HG02759 (cell line): ENCODE measurements around the gene DENND6A.

Experiments used
- ATAC-seq: cut with Tn5 transposase; IDR thresholded peaks from one replicate; pipeline ENCODE4 v1.9.1; 2021; ENCODE audit warnings: mild to moderate bottlenecking, moderate library complexity; ENCODE audit not compliant: unreplicated experiment

Gene DENND6A

GRCh38 chr3:57582474-57583168 is 110.3 kb downstream of the DENND6A start:
- no peak for ATAC-seq

GRCh38 chr3:57577801-57578200 is 115.1 kb downstream of the DENND6A start:
- ATAC-seq = no peak

- ATAC-seq = no peak
Measured at GRCh38 chr3:57575966-57576626, 116.8 kb downstream of the DENND6A start.
